WTC11 (cell line): ENCODE data around the gene ZMYM1. TPM values are rescaled to one million over a fixed set of nuclear protein-coding genes. Genes with fewer than 3 reads are reported as not detected.

Source experiments
- ATAC-seq: fragments of 200-7000 bp; cut with Tn5 transposase; 2 replicates; pipeline ENCODE4 v1.10.0; 2021; ENCODE audit warnings: mild to moderate bottlenecking, moderate library complexity
- CTCF ChIA-PET: fragments of 300-600 bp; sonication (Branson Sonifier 250); formaldehyde crosslinking; loops from one replicate; lab custom pipeline; 2021; ENCODE audit warnings: antibody characterized with exemption; lab: Charles Lee
- POLR2A ChIA-PET: fragments of 350-600 bp; sonication (Branson Sonifier 250); formaldehyde crosslinking; loops from one replicate; lab custom pipeline; 2021; ENCODE audit warnings: antibody characterized with exemption; lab: Charles Lee
- DNase-seq: peaks from one replicate; pipeline ENCODE4 v3.0.0; 2021; ENCODE audit warnings: low spot score
- H3K27ac Mint-ChIP-seq: 2 replicates; pipeline ENCODE4 v1.8.0; 2021; ENCODE audit warnings: mixed read lengths
- H3K27me3 Mint-ChIP-seq: 2 replicates; pipeline ENCODE4 v1.8.0; 2021; ENCODE audit warnings: low read depth, mild to moderate bottlenecking, moderate library complexity, mixed read lengths
- H3K36me3 Mint-ChIP-seq: 2 replicates; pipeline ENCODE4 v1.8.0; 2021; ENCODE audit warnings: mixed read lengths
- H3K4me1 Mint-ChIP-seq: 2 replicates; pipeline ENCODE4 v1.8.0; 2022; ENCODE audit warnings: mixed read lengths
- H3K4me3 Mint-ChIP-seq: 2 replicates; pipeline ENCODE4 v1.8.0; 2021; ENCODE audit warnings: mild to moderate bottlenecking, moderate library complexity, mixed read lengths
- H3K9me3 Mint-ChIP-seq: 2 replicates; pipeline ENCODE4 v1.8.0; 2021; ENCODE audit warnings: mixed read lengths
- AR ChIP-seq: fragments of 250-450 bp; sonication (Bioruptor Pico); IDR thresholded peaks from 2 replicates; pipeline ENCODE4 v1.9.0; 2021; ENCODE audit warnings: mild to moderate bottlenecking
- ATF6 ChIP-seq: sonication (generic); formaldehyde crosslinking; IDR thresholded peaks from 2 replicates; pipeline ENCODE4 v1.8.1; 2023; ENCODE audit warnings: mild to moderate bottlenecking, missing genetic modification reagents
- CREB1 ChIP-seq: sonication (generic); formaldehyde crosslinking; IDR thresholded peaks from 2 replicates; pipeline ENCODE4 v1.8.0; 2023; ENCODE audit warnings: mild to moderate bottlenecking, missing genetic modification reagents
- ERG ChIP-seq: fragments of 250-450 bp; sonication (Bioruptor Pico); IDR thresholded peaks from 2 replicates; pipeline ENCODE4 v1.8.0; 2021; ENCODE audit warnings: mild to moderate bottlenecking
- ETV6 ChIP-seq: sonication (generic); formaldehyde crosslinking; IDR thresholded peaks from 2 replicates; pipeline ENCODE4 v1.8.1; 2022; ENCODE audit warnings: mild to moderate bottlenecking, missing genetic modification reagents
- GTF2I ChIP-seq: fragments of 250-450 bp; sonication (Bioruptor Pico); conservative IDR thresholded peaks from 2 replicates; pipeline ENCODE4 v1.4.0; 2021; ENCODE audit warnings: mild to moderate bottlenecking
- IRF1 ChIP-seq: sonication (generic); formaldehyde crosslinking; IDR thresholded peaks from 2 replicates; pipeline ENCODE4 v1.8.0; 2023; ENCODE audit warnings: missing genetic modification reagents
- IRF2 ChIP-seq: sonication (generic); formaldehyde crosslinking; IDR thresholded peaks from 2 replicates; pipeline ENCODE4 v1.8.0; 2022; ENCODE audit warnings: low read depth, missing genetic modification reagents, borderline replicate concordance
- JUN ChIP-seq: sonication (generic); formaldehyde crosslinking; IDR thresholded peaks from 2 replicates; pipeline ENCODE4 v1.8.0; 2023; ENCODE audit warnings: mild to moderate bottlenecking, missing genetic modification reagents
- NFE2L1 ChIP-seq: sonication (generic); formaldehyde crosslinking; IDR thresholded peaks from 2 replicates; pipeline ENCODE4 v1.8.1; 2023; ENCODE audit warnings: missing genetic modification reagents
- NR1H2 ChIP-seq: sonication (generic); formaldehyde crosslinking; IDR thresholded peaks from 2 replicates; pipeline ENCODE4 v1.9.0; 2021; ENCODE audit warnings: mild to moderate bottlenecking, moderate library complexity, missing genetic modification reagents
- NR3C1 ChIP-seq: sonication (generic); formaldehyde crosslinking; conservative IDR thresholded peaks from 2 replicates; pipeline ENCODE4 v1.8.1; 2023; ENCODE audit warnings: low read depth, mild to moderate bottlenecking, missing genetic modification reagents
- PREB ChIP-seq: sonication (generic); formaldehyde crosslinking; IDR thresholded peaks from 2 replicates; pipeline ENCODE4 v1.8.1; 2022; ENCODE audit warnings: mild to moderate bottlenecking, missing genetic modification reagents, moderate library complexity, borderline replicate concordance
- RELA ChIP-seq: sonication (generic); formaldehyde crosslinking; IDR thresholded peaks from 2 replicates; pipeline ENCODE4 v1.8.1; 2022; ENCODE audit warnings: missing genetic modification reagents, mild to moderate bottlenecking, borderline replicate concordance
- SMAD4 ChIP-seq: sonication (generic); formaldehyde crosslinking; IDR thresholded peaks from 2 replicates; pipeline ENCODE4 v1.8.0; 2022; ENCODE audit warnings: mild to moderate bottlenecking, missing genetic modification reagents
- SOX15 ChIP-seq: fragments of 250-450 bp; sonication (Bioruptor Pico); IDR thresholded peaks from 2 replicates; pipeline ENCODE4 v1.9.0; 2021; ENCODE audit warnings: mild to moderate bottlenecking
- STAT6 ChIP-seq: sonication (generic); formaldehyde crosslinking; conservative IDR thresholded peaks from 2 replicates; pipeline ENCODE4 v1.8.1; 2023; ENCODE audit warnings: mild to moderate bottlenecking, low read depth, missing genetic modification reagents, moderate library complexity
- ZNF219 ChIP-seq: sonication (generic); formaldehyde crosslinking; IDR thresholded peaks from 2 replicates; pipeline ENCODE4 v1.8.0; 2023; ENCODE audit warnings: missing genetic modification reagents, mild to moderate bottlenecking, borderline replicate concordance
- ZNF317 ChIP-seq: sonication (generic); formaldehyde crosslinking; IDR thresholded peaks from 2 replicates; pipeline ENCODE4 v1.8.1; 2023; ENCODE audit warnings: low read depth, mild to moderate bottlenecking, moderate library complexity, missing genetic modification reagents, borderline replicate concordance
- ZNF512 ChIP-seq: sonication (generic); formaldehyde crosslinking; IDR thresholded peaks from 2 replicates; pipeline ENCODE4 v1.8.1; 2022; ENCODE audit warnings: missing genetic modification reagents, borderline replicate concordance
- ZNF671 ChIP-seq: fragments of 250-450 bp; sonication (Bioruptor Pico); IDR thresholded peaks from 2 replicates; pipeline ENCODE4 v1.8.0; 2021; ENCODE audit warnings: mild to moderate bottlenecking
- total RNA-seq: library from RNA; stranded (reverse); gene quantifications from 3 replicates; pipeline ENCODE4 v1.2.3, GENCODE V29; 2021

The ZMYM1 gene
- total RNA-seq, 1 experiment from 2014 or later = 38.5 TPM

GRCh38 chr1:35033346-35033745 lies 45.8 kb upstream of the ZMYM1 start:
- no peak for TF ChIP-seq ERG (CRISPR knock-in tag)
- POLR2A ChIA-PET = no interaction called here
- H3K27me3 Mint-ChIP-seq = peaks cover 3% of the 10 kb centered on the region; the same call in 1 of the 2 replicates

GRCh38 chr1:35036621-35037020 lies 42.6 kb upstream of the ZMYM1 start:
- Mint-ChIP-seq H3K27ac (no peak overlapping the region), H3K4me1 (no peaks in the 10 kb centered on the region), H3K27me3 (peaks cover 15% of the 10 kb centered on the region), H3K9me3 (peaks cover 20% of the 10 kb centered on the region), H3K36me3 (peaks cover 18% of the 10 kb centered on the region), H3K4me3 (no peak overlapping the region)
- DNase-seq (no peak), ATAC-seq (no peak)
- TF ChIP-seq PREB (CRISPR knock-in tag) = no peak
- TF ChIP-seq NFE2L1 (CRISPR knock-in tag) = no peak
- TF ChIP-seq AR (CRISPR knock-in tag) = no peak
- no peak for TF ChIP-seq NR3C1
- no peak for TF ChIP-seq IRF2
- no peak for TF ChIP-seq NR1H2 (CRISPR knock-in tag)
- TF ChIP-seq CREB1 (CRISPR knock-in tag) = no peak
- no peak for TF ChIP-seq RELA (CRISPR knock-in tag)
- no peak for TF ChIP-seq ZNF512 (CRISPR knock-in tag)
- ChIA-PET CTCF (no interaction called here), POLR2A (no interaction called here)

More at GRCh38 chr1:35033346-35033745, 45.8 kb upstream of the ZMYM1 start:
- H3K4me3 Mint-ChIP-seq = no peak overlapping the region
- ATAC-seq (no peak), DNase-seq (no peak)
- H3K36me3 Mint-ChIP-seq = peaks cover 21% of the 10 kb centered on the region
- H3K4me1 Mint-ChIP-seq = peaks cover 5% of the 10 kb centered on the region
- H3K9me3 Mint-ChIP-seq = peaks cover 20% of the 10 kb centered on the region
- CTCF ChIA-PET = no interaction called here
- no peak overlapping the region for H3K27ac Mint-ChIP-seq

- H3K36me3 Mint-ChIP-seq = peaks cover 16% of the 10 kb centered on the region
- peaks cover 15% of the 10 kb centered on the region for H3K27me3 Mint-ChIP-seq
- no peak for TF ChIP-seq SOX15 (CRISPR knock-in tag)
- TF ChIP-seq NR3C1 = no peak
- no peak for TF ChIP-seq GTF2I
- no peak for TF ChIP-seq ZNF317
- TF ChIP-seq IRF1 (CRISPR knock-in tag) = no peak
- TF ChIP-seq JUN (CRISPR knock-in tag) = no peak
- no peak for TF ChIP-seq ETV6
- TF ChIP-seq SMAD4 (CRISPR knock-in tag) = no peak
- TF ChIP-seq STAT6 = no peak
- no peak for TF ChIP-seq ZNF219 (CRISPR knock-in tag)
- no peak for TF ChIP-seq ZNF671 (CRISPR knock-in tag)
- TF ChIP-seq ATF6 (CRISPR knock-in tag) = no peak
Measured at GRCh38 chr1:35037206-35037605, 42.0 kb upstream of the ZMYM1 start.

More at GRCh38 chr1:35037206-35037605, 42.0 kb upstream of the ZMYM1 start:
- Mint-ChIP-seq H3K27ac (no peak overlapping the region), H3K9me3 (peaks cover 20% of the 10 kb centered on the region), H3K4me1 (no peaks in the 10 kb centered on the region), H3K4me3 (no peak overlapping the region)
- POLR2A ChIA-PET = no interaction called here
- CTCF ChIA-PET = no interaction called here
- DNase-seq = no peak
- ATAC-seq = no peak
